ENCODE measurements around the gene GCM1.

Gene GCM1

GRCh38 chr6:53154071-53154470 is 5.4 kb upstream of the GCM1 start:
- DNase-seq (ENCODE audit: insufficient read length, low spot score) (no peak), FAIRE-seq (no peak)

GRCh38 chr6:53152576-53152975 is 3.9 kb upstream of the GCM1 start:
- FAIRE-seq (no peak), DNase-seq (ENCODE audit: insufficient read length, low spot score) (no peak)

GRCh38 chr6:53151676-53152075 is 3.0 kb upstream of the GCM1 start:
- FAIRE-seq (no peak), DNase-seq (ENCODE audit: insufficient read length, low spot score) (peak; percentile 34)

GRCh38 chr6:53144802-53145201 is 3.8 kb downstream of the GCM1 start:
- DNase-seq (ENCODE audit: insufficient read length, low spot score) (no peak), FAIRE-seq (no peak)

- DNase-seq (ENCODE audit: insufficient read length, low spot score), result no peak
- no peak for FAIRE-seq
Observed at GRCh38 chr6:53143710-53144109, 4.9 kb downstream of the GCM1 start.

- FAIRE-seq, result no peak
- DNase-seq (ENCODE audit: insufficient read length, low spot score), result no peak
Observed at GRCh38 chr6:53142810-53143209, 5.8 kb downstream of the GCM1 start.

GRCh38 chr6:53139841-53140413 is 8.7 kb downstream of the GCM1 start:
- FAIRE-seq (no peak), DNase-seq (ENCODE audit: insufficient read length, low spot score) (no peak)

GRCh38 chr6:53136000-53136609 is 12.5 kb downstream of the GCM1 start:
- peak; percentile 38 for FAIRE-seq
- DNase-seq (ENCODE audit: insufficient read length, low spot score), result no peak

GRCh38 chr6:53134601-53135235 is 13.9 kb downstream of the GCM1 start:
- FAIRE-seq (no peak), DNase-seq (ENCODE audit: insufficient read length, low spot score) (no peak)

- FAIRE-seq (no peak), DNase-seq (ENCODE audit: insufficient read length, low spot score) (no peak)
Observed at GRCh38 chr6:53133961-53134360, 14.7 kb downstream of the GCM1 start.

- FAIRE-seq, result no peak
Observed at GRCh38 chr6:53130569-53131290, 17.9 kb downstream of the GCM1 start.

GRCh38 chr6:53128842-53129241 is 19.8 kb downstream of the GCM1 start:
- no peak for FAIRE-seq
- DNase-seq (ENCODE audit: insufficient read length, low spot score), result no peak

More at GRCh38 chr6:53130569-53131290, 17.9 kb downstream of the GCM1 start:
- DNase-seq (ENCODE audit: insufficient read length, low spot score), result no peak

GRCh38 chr6:53125276-53125675 is 23.4 kb downstream of the GCM1 start:
- DNase-seq (ENCODE audit: insufficient read length, low spot score), result no peak
- no peak for FAIRE-seq

GRCh38 chr6:53124131-53124800 is 24.4 kb downstream of the GCM1 start:
- FAIRE-seq, result no peak
- DNase-seq (ENCODE audit: insufficient read length, low spot score), result no peak

- FAIRE-seq (no peak), DNase-seq (ENCODE audit: insufficient read length, low spot score) (peak; percentile 14)
Observed at GRCh38 chr6:53119772-53120409, 28.8 kb downstream of the GCM1 start.

GRCh38 chr6:53119349-53119748 is 29.3 kb downstream of the GCM1 start:
- FAIRE-seq, result no peak

GRCh38 chr6:53115741-53116140 is 32.9 kb downstream of the GCM1 start:
- FAIRE-seq, result no peak
- no peak for DNase-seq (ENCODE audit: insufficient read length, low spot score)

More at GRCh38 chr6:53119349-53119748, 29.3 kb downstream of the GCM1 start:
- no peak for DNase-seq (ENCODE audit: insufficient read length, low spot score)

GRCh38 chr6:53115113-53115512 is 33.5 kb downstream of the GCM1 start:
- DNase-seq (ENCODE audit: insufficient read length, low spot score) (no peak), FAIRE-seq (no peak)

GRCh38 chr6:53113742-53114141 is 34.9 kb downstream of the GCM1 start:
- FAIRE-seq (no peak), DNase-seq (ENCODE audit: insufficient read length, low spot score) (no peak)

- FAIRE-seq (no peak), DNase-seq (ENCODE audit: insufficient read length, low spot score) (no peak)
Observed at GRCh38 chr6:53112871-53113270, 35.8 kb downstream of the GCM1 start.

GRCh38 chr6:53112404-53112803 is 36.2 kb downstream of the GCM1 start:
- FAIRE-seq (no peak), DNase-seq (ENCODE audit: insufficient read length, low spot score) (no peak)
